HepG2 (cell line): ENCODE data around the gene PPP1R27. TPM values are rescaled to one million over a fixed set of nuclear protein-coding genes. Genes with fewer than 3 reads are reported as not detected.

Experiments used
- ATF7 ChIP-seq, 2 experiments: fragments of 450-650 bp in 1 of 2; sonication (generic) in 1 of 2; formaldehyde crosslinking in 1 of 2; IDR thresholded peaks; 2 replicates each; pipeline versions ENCODE4 v1.4.0 to v1.6.1; 2016 to 2020; ENCODE audit warnings: antibody characterized with exemption in 1 of 2, mild to moderate bottlenecking in 1 of 2, missing genetic modification reagents in 1 of 2
- ELF4 ChIP-seq: sonication (generic); formaldehyde crosslinking; IDR thresholded peaks from 2 replicates; pipeline ENCODE4 v1.5.0; 2020; ENCODE audit warnings: missing genetic modification reagents, mild to moderate bottlenecking, moderate library complexity, borderline replicate concordance
- HIVEP1 ChIP-seq: sonication (generic); formaldehyde crosslinking; IDR thresholded peaks from 2 replicates; pipeline ENCODE4 v1.4.0; 2020; ENCODE audit warnings: mild to moderate bottlenecking, missing genetic modification reagents
- HNF4A ChIP-seq: sonication (generic); formaldehyde crosslinking; IDR thresholded peaks from 2 replicates; pipeline ENCODE4 v1.4.0; 2020; ENCODE audit warnings: missing genetic modification reagents
- MEIS1 ChIP-seq: sonication (generic); formaldehyde crosslinking; IDR thresholded peaks from 2 replicates; pipeline ENCODE4 v1.9.0; 2021; ENCODE audit warnings: mild to moderate bottlenecking, missing genetic modification reagents, moderate library complexity, borderline replicate concordance
- NFE2 ChIP-seq: sonication (generic); formaldehyde crosslinking; IDR thresholded peaks from 2 replicates; pipeline ENCODE4 v1.4.0; 2020; ENCODE audit warnings: missing genetic modification reagents
- NR1H2 ChIP-seq: sonication (generic); formaldehyde crosslinking; IDR thresholded peaks from 2 replicates; pipeline ENCODE4 v1.8.1; 2022; ENCODE audit warnings: low read depth, missing genetic modification reagents, borderline replicate concordance
- SIN3A ChIP-seq: IDR thresholded peaks from 2 replicates; pipeline ENCODE4 v1.6.1; 2011; ENCODE audit warnings: low read depth, mild to moderate bottlenecking, control low read depth, low read length, borderline replicate concordance
- ZFP1 ChIP-seq: IDR thresholded peaks from 2 replicates; pipeline ENCODE4 v1.6.1; 2016
- ZMYM2 ChIP-seq: sonication (generic); formaldehyde crosslinking; IDR thresholded peaks from 2 replicates; pipeline ENCODE4 v1.8.0; 2022; ENCODE audit warnings: mild to moderate bottlenecking, missing genetic modification reagents
- ZNF282 ChIP-seq: fragments of 450-650 bp; IDR thresholded peaks from 2 replicates; pipeline ENCODE4 v1.6.1; 2018; ENCODE audit not compliant: partially characterized antibody
- ZNF317 ChIP-seq: sonication (generic); formaldehyde crosslinking; IDR thresholded peaks from 2 replicates; pipeline ENCODE4 v1.5.0; 2020; ENCODE audit warnings: mild to moderate bottlenecking, missing genetic modification reagents
- ZNF549 ChIP-seq: sonication (generic); formaldehyde crosslinking; IDR thresholded peaks from 2 replicates; pipeline ENCODE4 v1.5.0; 2020; ENCODE audit warnings: missing genetic modification reagents
- ZNF713 ChIP-seq: sonication (generic); formaldehyde crosslinking; IDR thresholded peaks from 2 replicates; pipeline ENCODE4 v1.4.0; 2020; ENCODE audit warnings: mild to moderate bottlenecking, missing genetic modification reagents
- ZNF761 ChIP-seq: sonication (generic); formaldehyde crosslinking; conservative IDR thresholded peaks from 2 replicates; pipeline ENCODE4 v1.4.0; 2020; ENCODE audit warnings: mild to moderate bottlenecking, missing genetic modification reagents
- ZSCAN22 ChIP-seq: sonication (generic); formaldehyde crosslinking; IDR thresholded peaks from 2 replicates; pipeline ENCODE4 v1.4.0; 2020; ENCODE audit warnings: mild to moderate bottlenecking, missing genetic modification reagents
- polyA plus RNA-seq, 8 experiments: library from polyadenylated mRNA; depleted of rRNA in 3 of 8; stranded (reverse) in 7 of 8; unstranded in 1 of 8; fragments of >200 nt; fragmentation: Illumina TruSeq in 4 of 8; extraction: Trizol in 4 of 8; gene quantifications; 2 replicates each; pipeline versions ENCODE4 v1.2.1 to v1.2.3, GENCODE V29; 2011 to 2016; ENCODE audit warnings: low read depth in 4 of 8, missing spikeins in 1 of 8, mixed read lengths in 1 of 8; ENCODE audit not compliant: insufficient read depth in 1 of 8
- total RNA-seq, 5 experiments: library from RNA; depleted of rRNA; stranded (reverse); fragments of >200 nt; fragmentation: Illumina TruSeq; extraction: Trizol; gene quantifications; 2 replicates each; pipeline ENCODE4 v1.2.3, GENCODE V29; 2016; ENCODE audit warnings: low read depth in 1 of 5
- TF ChIP-seq, protein P1 (sequence below): sonication (generic); formaldehyde crosslinking; IDR thresholded peaks from 2 replicates; pipeline ENCODE4 v1.8.1; 2023; ENCODE audit warnings: mild to moderate bottlenecking, inconsistent platforms, moderate library complexity, missing genetic modification reagents, borderline replicate concordance
- TF ChIP-seq, protein P2 (sequence below): sonication (generic); formaldehyde crosslinking; IDR thresholded peaks from 2 replicates; pipeline ENCODE4 v1.4.0; 2020; ENCODE audit warnings: missing genetic modification reagents
- TF ChIP-seq, protein P3 (sequence below): sonication (generic); formaldehyde crosslinking; IDR thresholded peaks from 2 replicates; pipeline ENCODE4 v1.4.0; 2020; ENCODE audit warnings: mild to moderate bottlenecking, missing genetic modification reagents
- TF ChIP-seq, protein P4 (sequence below): IDR thresholded peaks from 2 replicates; pipeline ENCODE4 v1.6.1; 2016; ENCODE audit warnings: low read depth

Gene PPP1R27
- total and polyA plus RNA-seq, 2 of the 13 experiments (the other 11 are each of a cell fraction or from before 2014, with no cell fraction given), result 0.17 to 1.00 TPM

DNA sequence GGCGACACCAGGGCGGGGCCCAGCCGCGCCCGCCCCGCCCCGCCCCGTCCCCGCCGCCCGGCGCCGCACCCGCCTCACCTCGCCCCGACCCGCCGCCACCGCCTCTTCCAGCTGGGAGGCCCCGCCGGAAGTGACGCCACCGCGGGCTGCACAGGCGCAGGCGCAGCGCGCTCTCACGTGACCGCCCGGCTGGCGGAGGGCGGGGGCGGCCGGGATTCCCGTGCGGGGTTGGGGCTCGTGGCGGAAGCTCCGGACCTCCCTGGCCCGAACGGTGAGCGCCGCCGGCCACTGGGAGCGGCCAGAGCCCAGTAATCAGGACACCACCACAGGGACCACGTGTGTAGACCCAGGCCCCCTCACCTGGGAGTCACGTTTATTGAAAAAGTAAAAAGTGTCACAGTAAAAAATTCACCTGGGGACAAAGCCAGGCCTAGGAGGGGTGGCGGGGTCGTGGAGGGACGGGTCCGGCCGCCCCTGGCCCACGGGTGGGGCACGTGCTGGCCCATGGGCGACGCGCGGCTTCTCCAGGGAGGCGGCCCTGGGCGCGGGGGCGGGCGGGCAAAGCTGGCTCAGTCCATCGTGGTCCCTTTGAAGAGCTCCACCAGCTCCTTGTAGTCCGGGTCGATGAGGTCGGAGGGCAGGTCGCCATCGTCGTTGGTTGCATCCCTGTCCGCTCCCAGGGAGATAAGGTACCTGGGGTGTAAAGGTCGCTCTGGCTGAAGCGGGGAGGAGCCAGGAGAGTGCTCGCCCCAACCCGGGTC is 1.5 kb downstream of the PPP1R27 start, which contains the start of gene MCRIP1 (continued):
- TF ChIP-seq, protein P1, sequence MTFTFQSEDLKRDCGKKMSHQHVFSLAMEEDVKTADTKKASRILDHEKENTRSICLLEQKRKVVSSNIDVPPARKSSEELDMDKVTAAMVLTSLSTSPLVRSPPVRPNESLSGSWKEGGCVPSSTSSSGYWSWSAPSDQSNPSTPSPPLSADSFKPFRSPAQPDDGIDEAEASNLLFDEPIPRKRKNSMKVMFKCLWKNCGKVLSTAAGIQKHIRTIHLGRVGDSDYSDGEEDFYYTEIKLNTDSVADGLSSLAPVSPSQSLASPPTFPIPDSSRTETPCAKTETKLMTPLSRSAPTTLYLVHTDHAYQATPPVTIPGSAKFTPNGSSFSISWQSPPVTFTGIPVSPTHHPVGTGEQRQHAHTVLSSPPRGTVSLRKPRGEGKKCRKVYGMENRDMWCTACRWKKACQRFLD (CRISPR knock-in tag), result peak; percentile 97
- TF ChIP-seq, protein P2, sequence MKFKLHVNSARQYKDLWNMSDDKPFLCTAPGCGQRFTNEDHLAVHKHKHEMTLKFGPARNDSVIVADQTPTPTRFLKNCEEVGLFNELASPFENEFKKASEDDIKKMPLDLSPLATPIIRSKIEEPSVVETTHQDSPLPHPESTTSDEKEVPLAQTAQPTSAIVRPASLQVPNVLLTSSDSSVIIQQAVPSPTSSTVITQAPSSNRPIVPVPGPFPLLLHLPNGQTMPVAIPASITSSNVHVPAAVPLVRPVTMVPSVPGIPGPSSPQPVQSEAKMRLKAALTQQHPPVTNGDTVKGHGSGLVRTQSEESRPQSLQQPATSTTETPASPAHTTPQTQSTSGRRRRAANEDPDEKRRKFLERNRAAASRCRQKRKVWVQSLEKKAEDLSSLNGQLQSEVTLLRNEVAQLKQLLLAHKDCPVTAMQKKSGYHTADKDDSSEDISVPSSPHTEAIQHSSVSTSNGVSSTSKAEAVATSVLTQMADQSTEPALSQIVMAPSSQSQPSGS (CRISPR knock-in tag), result peak; percentile 61; the same call in 1 of the 2 replicates
- TF ChIP-seq ZNF317 (CRISPR knock-in tag) (no peak; the same call in none of the 2 replicates), ZNF282 (no peak), ZNF549 (CRISPR knock-in tag) (peak; percentile 80; the same call in 1 of the 2 replicates), NFE2 (CRISPR knock-in tag) (0 out of 2 replicates have a peak, but pooled peaks have one; percentile 7), ZSCAN22 (CRISPR knock-in tag) (peak; percentile 89; the same call in 1 of the 2 replicates), ZFP1 (peak; percentile 69; the same call in 1 of the 2 replicates), SIN3A (peak; percentile 41; the same call in 1 of the 2 replicates), ZNF761 (peak; percentile 81; the same call in 1 of the 2 replicates), ATF7 (IDR thresholded peaks at IDR 0.05) (no peak), ATF7 (CRISPR knock-in tag; IDR thresholded peaks at IDR 0.05) (peak; percentile 65; the same call in 1 of the 2 replicates), HIVEP1 (CRISPR knock-in tag) (peak; percentile 82), HNF4A (CRISPR knock-in tag) (peak; percentile 97), NR1H2 (CRISPR knock-in tag) (no peak), ZNF713 (CRISPR knock-in tag) (0 out of 2 replicates have a peak, but pooled peaks have one; percentile 3), ZMYM2 (CRISPR knock-in tag) (no peak), MEIS1 (CRISPR knock-in tag) (peak; percentile 88), ELF4 (CRISPR knock-in tag) (peak; percentile 61; the same call in 1 of the 2 replicates)
- TF ChIP-seq, protein P3, sequence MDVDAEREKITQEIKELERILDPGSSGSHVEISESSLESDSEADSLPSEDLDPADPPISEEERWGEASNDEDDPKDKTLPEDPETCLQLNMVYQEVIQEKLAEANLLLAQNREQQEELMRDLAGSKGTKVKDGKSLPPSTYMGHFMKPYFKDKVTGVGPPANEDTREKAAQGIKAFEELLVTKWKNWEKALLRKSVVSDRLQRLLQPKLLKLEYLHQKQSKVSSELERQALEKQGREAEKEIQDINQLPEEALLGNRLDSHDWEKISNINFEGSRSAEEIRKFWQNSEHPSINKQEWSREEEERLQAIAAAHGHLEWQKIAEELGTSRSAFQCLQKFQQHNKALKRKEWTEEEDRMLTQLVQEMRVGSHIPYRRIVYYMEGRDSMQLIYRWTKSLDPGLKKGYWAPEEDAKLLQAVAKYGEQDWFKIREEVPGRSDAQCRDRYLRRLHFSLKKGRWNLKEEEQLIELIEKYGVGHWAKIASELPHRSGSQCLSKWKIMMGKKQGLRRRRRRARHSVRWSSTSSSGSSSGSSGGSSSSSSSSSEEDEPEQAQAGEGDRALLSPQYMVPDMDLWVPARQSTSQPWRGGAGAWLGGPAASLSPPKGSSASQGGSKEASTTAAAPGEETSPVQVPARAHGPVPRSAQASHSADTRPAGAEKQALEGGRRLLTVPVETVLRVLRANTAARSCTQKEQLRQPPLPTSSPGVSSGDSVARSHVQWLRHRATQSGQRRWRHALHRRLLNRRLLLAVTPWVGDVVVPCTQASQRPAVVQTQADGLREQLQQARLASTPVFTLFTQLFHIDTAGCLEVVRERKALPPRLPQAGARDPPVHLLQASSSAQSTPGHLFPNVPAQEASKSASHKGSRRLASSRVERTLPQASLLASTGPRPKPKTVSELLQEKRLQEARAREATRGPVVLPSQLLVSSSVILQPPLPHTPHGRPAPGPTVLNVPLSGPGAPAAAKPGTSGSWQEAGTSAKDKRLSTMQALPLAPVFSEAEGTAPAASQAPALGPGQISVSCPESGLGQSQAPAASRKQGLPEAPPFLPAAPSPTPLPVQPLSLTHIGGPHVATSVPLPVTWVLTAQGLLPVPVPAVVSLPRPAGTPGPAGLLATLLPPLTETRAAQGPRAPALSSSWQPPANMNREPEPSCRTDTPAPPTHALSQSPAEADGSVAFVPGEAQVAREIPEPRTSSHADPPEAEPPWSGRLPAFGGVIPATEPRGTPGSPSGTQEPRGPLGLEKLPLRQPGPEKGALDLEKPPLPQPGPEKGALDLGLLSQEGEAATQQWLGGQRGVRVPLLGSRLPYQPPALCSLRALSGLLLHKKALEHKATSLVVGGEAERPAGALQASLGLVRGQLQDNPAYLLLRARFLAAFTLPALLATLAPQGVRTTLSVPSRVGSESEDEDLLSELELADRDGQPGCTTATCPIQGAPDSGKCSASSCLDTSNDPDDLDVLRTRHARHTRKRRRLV, result no peak
- TF ChIP-seq, protein P4, sequence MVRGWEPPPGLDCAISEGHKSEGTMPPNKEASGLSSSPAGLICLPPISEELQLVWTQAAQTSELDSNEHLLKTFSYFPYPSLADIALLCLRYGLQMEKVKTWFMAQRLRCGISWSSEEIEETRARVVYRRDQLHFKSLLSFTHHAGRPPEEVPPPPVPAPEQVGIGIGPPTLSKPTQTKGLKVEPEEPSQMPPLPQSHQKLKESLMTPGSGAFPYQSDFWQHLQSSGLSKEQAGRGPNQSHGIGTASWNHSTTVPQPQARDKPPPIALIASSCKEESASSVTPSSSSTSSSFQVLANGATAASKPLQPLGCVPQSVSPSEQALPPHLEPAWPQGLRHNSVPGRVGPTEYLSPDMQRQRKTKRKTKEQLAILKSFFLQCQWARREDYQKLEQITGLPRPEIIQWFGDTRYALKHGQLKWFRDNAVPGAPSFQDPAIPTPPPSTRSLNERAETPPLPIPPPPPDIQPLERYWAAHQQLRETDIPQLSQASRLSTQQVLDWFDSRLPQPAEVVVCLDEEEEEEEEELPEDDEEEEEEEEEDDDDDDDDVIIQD (CRISPR knock-in tag), result peak; percentile 64
